Measurements from ENCODE around the gene COG2. TPM values are rescaled to one million over a fixed set of nuclear protein-coding genes. Genes with fewer than 3 reads are reported as not detected.

COG2 gene
- total RNA-seq, 8 experiments from 2014 or later = 18.7 to 39.5 (median 31.4) TPM

GRCh38 chr1:230700132-230700531, 57.9 kb downstream of the COG2 start:
- Histone ChIP-seq H3K4me1 (replicated peaks in 1 of 2) (peaks cover 3 to 8% of the 10 kb centered on the region in 2 donors), H3K27ac (no peak overlapping the region), H3K4me3 (no peak overlapping the region)
- no peak for ATAC-seq (replicated peaks in 6 of 8)
- in situ Hi-C loops (cut with MboI; ENCODE audit: low pct_unique_long_range_greater_than_20kb in 2 of 9, low sequenced_read_pairs in 9 of 9, unreplicated experiment in 9 of 9) = loop anchor here in 1 of 9 experiments (10.0 kb wide), 1 partner anchor 75 kb away; no protein-coding TSS in a partner anchor
- 52 to 100% (median 89%) methylated on average over 2 to 4 of the region's 4 CpGs for WGBS, 10 experiments

- no peak for ATAC-seq (replicated peaks in 6 of 8)
- 17 to 96% (median 81%) methylated on average over 1 to 17 of the region's 17 CpGs; no CpG with 5 or more reads in 2 of the 10 experiments for WGBS, 10 experiments
- Histone ChIP-seq H3K27ac (no peak overlapping the region), H3K4me1 (replicated peaks in 1 of 2) (peaks cover 3 to 8% of the 10 kb centered on the region in 2 donors), H3K4me3 (no peak overlapping the region)
- in situ Hi-C loops (cut with MboI; ENCODE audit: low pct_unique_long_range_greater_than_20kb in 2 of 9, low sequenced_read_pairs in 9 of 9, unreplicated experiment in 9 of 9) = loop anchor here in 1 of 9 experiments (10.0 kb wide), 1 partner anchor 73 kb away; no protein-coding TSS in a partner anchor
Observed at GRCh38 chr1:230701434-230701833, 59.2 kb downstream of the COG2 start.

- Histone ChIP-seq H3K4me1 (replicated peaks in 1 of 2) (peaks cover 3 to 8% of the 10 kb centered on the region in 2 donors), H3K27ac (no peak overlapping the region), H3K4me3 (no peak overlapping the region)
- WGBS, 10 experiments = 0 to 94% (median 90%) methylated on average over 2 to 18 of the region's 19 CpGs
- ATAC-seq (replicated peaks in 6 of 8) = no peak
- in situ Hi-C loops (cut with MboI; ENCODE audit: low pct_unique_long_range_greater_than_20kb in 2 of 9, low sequenced_read_pairs in 9 of 9, unreplicated experiment in 9 of 9) = loop anchor here in 1 of 9 experiments (10.0 kb wide), 1 partner anchor 73 kb away; no protein-coding TSS in a partner anchor
Observed at GRCh38 chr1:230701895-230702768, 59.9 kb downstream of the COG2 start.

- WGBS, 10 experiments = 13 to 80% (median 55%) methylated on average over 1 to 11 of the region's 14 CpGs; no CpG with 5 or more reads in 3 of the 10 experiments
- in situ Hi-C loops (cut with MboI; ENCODE audit: low pct_unique_long_range_greater_than_20kb in 2 of 9, low sequenced_read_pairs in 9 of 9, unreplicated experiment in 9 of 9) = loop anchor here in 1 of 9 experiments (10.0 kb wide), 1 partner anchor 72 kb away; no protein-coding TSS in a partner anchor
- peak in 6 of 8 experiments; percentile 25 to 79 (median 58) for ATAC-seq (replicated peaks in 6 of 8)
- Histone ChIP-seq H3K27ac (no peak overlapping the region), H3K4me3 (no peak overlapping the region), H3K4me1 (replicated peaks in 1 of 2) (peaks cover 3 to 8% of the 10 kb centered on the region in 2 donors)
Observed at GRCh38 chr1:230702934-230703678, 60.8 kb downstream of the COG2 start.

- Histone ChIP-seq H3K4me3 (no peak overlapping the region), H3K27ac (no peak overlapping the region), H3K4me1 (replicated peaks in 1 of 2) (peaks cover 5 to 8% of the 10 kb centered on the region in 2 donors)
- in situ Hi-C loops (cut with MboI; ENCODE audit: low pct_unique_long_range_greater_than_20kb in 2 of 9, low sequenced_read_pairs in 9 of 9, unreplicated experiment in 9 of 9) = loop anchor here in 1 of 9 experiments (10.0 kb wide), 1 partner anchor 71 kb away; no protein-coding TSS in a partner anchor
- ATAC-seq (replicated peaks in 6 of 8) = no peak
- WGBS, 10 experiments = 45 to 100% (median 88%) methylated on average over 1 to 8 of the region's 8 CpGs; no CpG with 5 or more reads in 6 of the 10 experiments
Observed at GRCh38 chr1:230703679-230704385, 61.6 kb downstream of the COG2 start.

- Histone ChIP-seq H3K4me3 (no peak overlapping the region), H3K27ac (no peak overlapping the region), H3K4me1 (replicated peaks in 1 of 2) (peaks cover 5 to 8% of the 10 kb centered on the region in 2 donors)
- no peak for ATAC-seq (replicated peaks in 6 of 8)
- WGBS, 10 experiments = 25 to 92% (median 87%) methylated on average over 2 to 7 of the region's 7 CpGs; no CpG with 5 or more reads in 3 of the 10 experiments
- in situ Hi-C loops (cut with MboI; ENCODE audit: low pct_unique_long_range_greater_than_20kb in 2 of 9, low sequenced_read_pairs in 9 of 9, unreplicated experiment in 9 of 9) = loop anchor here in 1 of 9 experiments (10.0 kb wide), 1 partner anchor 70 kb away; no protein-coding TSS in a partner anchor
Observed at GRCh38 chr1:230704830-230705229, 62.5 kb downstream of the COG2 start.

GRCh38 chr1:230705289-230706019, 63.2 kb downstream of the COG2 start:
- H3K4me3 ChIP-seq = no peak overlapping the region
- peaks cover 5 to 8% of the 10 kb centered on the region in 2 donors for H3K4me1 ChIP-seq (replicated peaks in 1 of 2)
- no peak overlapping the region for H3K27ac ChIP-seq
- WGBS, 10 experiments = 60 to 100% (median 86%) methylated on average over 1 to 11 of the region's 18 CpGs; no CpG with 5 or more reads in 3 of the 10 experiments
- no peak for ATAC-seq (replicated peaks in 6 of 8)
- in situ Hi-C loops (cut with MboI; ENCODE audit: low pct_unique_long_range_greater_than_20kb in 2 of 9, low sequenced_read_pairs in 9 of 9, unreplicated experiment in 9 of 9) = loop anchor here in 1 of 9 experiments (10.0 kb wide), 1 partner anchor 69 kb away; no protein-coding TSS in a partner anchor

GRCh38 chr1:230706020-230706699, 63.9 kb downstream of the COG2 start:
- no peak overlapping the region for H3K27ac ChIP-seq
- no peak for ATAC-seq (replicated peaks in 6 of 8)
- in situ Hi-C loops (cut with MboI; ENCODE audit: low pct_unique_long_range_greater_than_20kb in 2 of 9, low sequenced_read_pairs in 9 of 9, unreplicated experiment in 9 of 9) = loop anchor here in 1 of 9 experiments (10.0 kb wide), 1 partner anchor 69 kb away; no protein-coding TSS in a partner anchor
- 15 to 100% (median 80%) methylated on average over 1 to 6 of the region's 9 CpGs; no CpG with 5 or more reads in 1 of the 10 experiments for WGBS, 10 experiments
- H3K4me1 ChIP-seq (replicated peaks in 1 of 2) = peaks cover 5 to 8% of the 10 kb centered on the region in 2 donors
- no peak overlapping the region for H3K4me3 ChIP-seq

GRCh38 chr1:230706887-230707731, 64.8 kb downstream of the COG2 start:
- in situ Hi-C loops (cut with MboI; ENCODE audit: low pct_unique_long_range_greater_than_20kb in 2 of 9, low sequenced_read_pairs in 9 of 9, unreplicated experiment in 9 of 9) = loop anchor here in 1 of 9 experiments (10.0 kb wide), 1 partner anchor 68 kb away; no protein-coding TSS in a partner anchor
- WGBS, 10 experiments = 75 to 100% (median 87%) methylated on average over 2 to 10 of the region's 20 CpGs; no CpG with 5 or more reads in 4 of the 10 experiments
- Histone ChIP-seq H3K27ac (no peak overlapping the region), H3K4me1 (replicated peaks in 1 of 2) (peaks cover 5 to 8% of the 10 kb centered on the region in 2 donors), H3K4me3 (no peak overlapping the region)
- ATAC-seq (replicated peaks in 6 of 8) = no peak

- Histone ChIP-seq H3K4me1 (replicated peaks in 1 of 2) (peaks cover 3 to 4% of the 10 kb centered on the region in 2 donors), H3K27ac (no peak overlapping the region), H3K4me3 (no peak overlapping the region)
- in situ Hi-C loops (cut with MboI; ENCODE audit: low pct_unique_long_range_greater_than_20kb in 2 of 9, low sequenced_read_pairs in 9 of 9, unreplicated experiment in 9 of 9) = loop anchor here in 1 of 9 experiments (10.0 kb wide), 1 partner anchor 67 kb away; no protein-coding TSS in a partner anchor
- WGBS, 10 experiments = 51 to 100% (median 77%) methylated on average over 2 to 16 of the region's 22 CpGs; no CpG with 5 or more reads in 1 of the 10 experiments
- ATAC-seq (replicated peaks in 6 of 8) = peak in 5 of 8 experiments; percentile 16 to 28 (median 26)
Observed at GRCh38 chr1:230707732-230708630, 65.7 kb downstream of the COG2 start.

Measured in motor neuron (in vitro differentiated cells).